ENCODE data around the gene CAPRIN2.

- TF ChIP-seq EZH2 (IDR thresholded peaks at IDR 0.05) = no peak
- TF ChIP-seq POLR2AphosphoS5 (IDR thresholded peaks at IDR 0.05; ENCODE audit: borderline replicate concordance, low read depth, low read length) = no peak
Measured at GRCh38 chr12:30748147-30748546, 6.6 kb downstream of the CAPRIN2 start.
